ENCODE measurements around the gene TASP1.

- TF ChIP-seq CTCF (IDR thresholded peaks at IDR 0.05; ENCODE audit: low read depth, low read length, missing input control), result no peak
- no peak for TF ChIP-seq ATF3 (IDR thresholded peaks at IDR 0.05)
- no peak for TF ChIP-seq ZBTB33 (IDR thresholded peaks at IDR 0.05)
- TF ChIP-seq REST (IDR thresholded peaks at IDR 0.05), result no peak
- TF ChIP-seq MAX (IDR thresholded peaks at IDR 0.05), result no peak
- TF ChIP-seq EGR1 (IDR thresholded peaks at IDR 0.05; ENCODE audit: low read depth in 2 of 2), result no peak
- no peak for TF ChIP-seq SP1 (IDR thresholded peaks at IDR 0.05)
- TF ChIP-seq TAF1 (conservative IDR thresholded peaks at IDR 0.05), result no peak
Measured at GRCh38 chr20:13626724-13627123, 12.0 kb downstream of the TASP1 start.
